SK-N-SH (cell line): Measurements from ENCODE around the gene MTA3. TPM values are rescaled to one million over a fixed set of nuclear protein-coding genes. Genes with fewer than 3 reads are reported as not detected.

ENCODE experiments used
- CTCF ChIA-PET: fragments of 300-600, 350-600 bp; formaldehyde crosslinking; extraction: SDS; loops from one replicate; lab custom pipeline; 2021; lab: Yijun Ruan, JAX
- POLR2A ChIA-PET: fragments of 350-600 bp; sonication (Branson Sonifier 250); formaldehyde crosslinking; extraction: SDS; loops from one replicate; lab custom pipeline; 2020; ENCODE audit warnings: antibody characterized with exemption, inconsistent platforms; lab: Yijun Ruan, JAX
- DNase-seq: peaks from one replicate; pipeline ENCODE4 v3.0.0; 2012
- H2AFZ ChIP-seq: fragments of 200-600 bp; sonication (generic); 2 replicates; pipeline ENCODE4 v1.8.1; 2016; ENCODE audit warnings: antibody characterized with exemption, mild to moderate bottlenecking, low read depth
- H3F3A ChIP-seq: fragments of 200-600 bp; sonication (generic); replicated peaks from 2 replicates; pipeline ENCODE3; 2016; ENCODE audit warnings: antibody characterized with exemption, mild to moderate bottlenecking; ENCODE audit not compliant: insufficient read depth
- H3K27ac ChIP-seq, 2 experiments: fragments of 200-500 bp in 1 of 2; fragments of 200-600 bp in 1 of 2; sonication (Bioruptor generic) in 1 of 2; sonication (generic), shearing (Covaris generic) in 1 of 2; 2 replicates each; pipeline versions ENCODE4 v1.5.1 to v1.6.1; 2014 to 2016; ENCODE audit warnings: low read depth in 2 of 2, inconsistent platforms in 1 of 2, low read length in 1 of 2, mild to moderate bottlenecking in 1 of 2, mixed read lengths in 1 of 2
- H3K27me3 ChIP-seq: fragments of 200-600 bp; sonication (generic), shearing (Covaris generic); 2 replicates; pipeline ENCODE4 v1.6.1; 2016; ENCODE audit warnings: mixed run types; ENCODE audit not compliant: insufficient read depth
- H3K36me3 ChIP-seq, 2 experiments: fragments of 200-500 bp in 1 of 2; fragments of 200-600 bp in 1 of 2; sonication (Bioruptor generic) in 1 of 2; sonication (generic) in 1 of 2; replicated peaks in 1 of 2; 2 replicates each; pipeline versions ENCODE3 to v1.5.1; 2014 to 2016; ENCODE audit warnings: low read length in 1 of 2, mild to moderate bottlenecking in 1 of 2; ENCODE audit not compliant: insufficient read depth in 2 of 2, control insufficient read depth in 1 of 2
- H3K4me1 ChIP-seq, 2 experiments: fragments of 200-500 bp in 1 of 2; fragments of 200-600 bp in 1 of 2; sonication (Bioruptor generic) in 1 of 2; sonication (generic), shearing (Covaris generic) in 1 of 2; 2 replicates each; pipeline versions ENCODE4 v1.5.1 to v1.6.1; 2014 to 2016; ENCODE audit warnings: low read depth in 1 of 2, low read length in 1 of 2, mixed run types in 1 of 2; ENCODE audit not compliant: insufficient read depth in 2 of 2, control insufficient read depth in 1 of 2
- H3K4me2 ChIP-seq: fragments of 200-600 bp; sonication (generic), shearing (Covaris generic); 2 replicates; pipeline ENCODE4 v1.6.1; 2017; ENCODE audit warnings: mixed run types
- H3K4me3 ChIP-seq, 2 experiments: fragments of 200-500 bp in 1 of 2; fragments of 200-600 bp in 1 of 2; sonication (Bioruptor generic) in 1 of 2; sonication (generic), shearing (Covaris generic) in 1 of 2; 2 replicates each; pipeline versions ENCODE4 v1.5.1 to v1.8.1; 2014 to 2016; ENCODE audit warnings: low read depth in 2 of 2, inconsistent platforms in 1 of 2, low read length in 1 of 2, mild to moderate bottlenecking in 1 of 2, mixed read lengths in 1 of 2, moderate library complexity in 1 of 2
- H3K79me2 ChIP-seq: fragments of 200-600 bp; sonication (generic); 2 replicates; pipeline ENCODE4 v1.8.1; 2017; ENCODE audit warnings: mild to moderate bottlenecking; ENCODE audit not compliant: insufficient read depth
- H3K9ac ChIP-seq: fragments of 200-600 bp; sonication (generic); 2 replicates; pipeline ENCODE4 v1.6.1; 2017; ENCODE audit warnings: mixed run types
- H3K9me2 ChIP-seq: fragments of 200-600 bp; sonication (generic); 2 replicates; pipeline ENCODE4 v1.6.1; 2017; ENCODE audit warnings: mixed run types
- H3K9me3 ChIP-seq: fragments of 200-600 bp; sonication (generic); 2 replicates; pipeline ENCODE4 v1.6.1; 2017; ENCODE audit warnings: mixed run types, mild to moderate bottlenecking, moderate library complexity
- H4K20me1 ChIP-seq: fragments of 200-600 bp; sonication (generic); 2 replicates; pipeline ENCODE4 v1.6.1; 2017; ENCODE audit warnings: mild to moderate bottlenecking, mixed run types; ENCODE audit not compliant: insufficient read depth
- CHD2 ChIP-seq: fragments of 150-350 bp; IDR thresholded peaks from 2 replicates; pipeline ENCODE4 v1.6.1; 2018; ENCODE audit warnings: low read length; ENCODE audit not compliant: partially characterized antibody
- FOXJ3 ChIP-seq: sonication (generic); formaldehyde crosslinking; IDR thresholded peaks from 2 replicates; pipeline ENCODE4 v1.5.1; 2020; ENCODE audit warnings: mild to moderate bottlenecking, missing genetic modification reagents
- GATA2 ChIP-seq: sonication (generic); formaldehyde crosslinking; IDR thresholded peaks from 2 replicates; pipeline ENCODE4 v1.5.0; 2020; ENCODE audit warnings: mild to moderate bottlenecking, missing genetic modification reagents
- IRF3 ChIP-seq: fragments of 150-350 bp; IDR thresholded peaks from 2 replicates; pipeline ENCODE4 v1.6.1; 2016; ENCODE audit warnings: mild to moderate bottlenecking, low read depth, low read length
- JUND ChIP-seq: IDR thresholded peaks from 2 replicates; pipeline ENCODE4 v1.4.0; 2012
- PBX3 ChIP-seq: IDR thresholded peaks from 2 replicates; pipeline ENCODE4; 2012
- TAF1 ChIP-seq: IDR thresholded peaks from 2 replicates; pipeline ENCODE4 v1.6.1; 2012; ENCODE audit warnings: low read depth, mild to moderate bottlenecking, low read length, moderate library complexity, borderline replicate concordance
- USF1 ChIP-seq: IDR thresholded peaks from 2 replicates; pipeline ENCODE4 v1.4.0; 2012; ENCODE audit warnings: low read depth, borderline replicate concordance
- YY1 ChIP-seq: IDR thresholded peaks from 2 replicates; pipeline ENCODE4 v1.4.0; 2012; ENCODE audit warnings: low read depth, mild to moderate bottlenecking
- WGBS: methylation state at CpG from one replicate; pipeline ENCODE4 v1.1.6; 2017; ENCODE audit warnings: low lambda C conversion rate; 5-methylcytosine and 5-hydroxymethylcytosine counted together
- polyA plus RNA-seq, 3 experiments: library from polyadenylated mRNA; depleted of rRNA; stranded (reverse); fragments of >200 nt; gene quantifications; 2 replicates each; pipeline ENCODE4 v1.2.3, GENCODE V29; 2012
- TF ChIP-seq, protein P1 (sequence below): IDR thresholded peaks from 2 replicates; pipeline ENCODE4 v1.6.1; 2012; ENCODE audit warnings: mild to moderate bottlenecking, low read depth, low read length, moderate library complexity
- TF ChIP-seq, protein P2 (sequence below): IDR thresholded peaks from 2 replicates; pipeline ENCODE4 v1.4.0; 2012; ENCODE audit warnings: low read depth, borderline replicate concordance

The MTA3 gene
- polyA plus RNA-seq, 1 of the 3 experiments (the other 2 are of a cell fraction), result 30.8 TPM

DNA sequence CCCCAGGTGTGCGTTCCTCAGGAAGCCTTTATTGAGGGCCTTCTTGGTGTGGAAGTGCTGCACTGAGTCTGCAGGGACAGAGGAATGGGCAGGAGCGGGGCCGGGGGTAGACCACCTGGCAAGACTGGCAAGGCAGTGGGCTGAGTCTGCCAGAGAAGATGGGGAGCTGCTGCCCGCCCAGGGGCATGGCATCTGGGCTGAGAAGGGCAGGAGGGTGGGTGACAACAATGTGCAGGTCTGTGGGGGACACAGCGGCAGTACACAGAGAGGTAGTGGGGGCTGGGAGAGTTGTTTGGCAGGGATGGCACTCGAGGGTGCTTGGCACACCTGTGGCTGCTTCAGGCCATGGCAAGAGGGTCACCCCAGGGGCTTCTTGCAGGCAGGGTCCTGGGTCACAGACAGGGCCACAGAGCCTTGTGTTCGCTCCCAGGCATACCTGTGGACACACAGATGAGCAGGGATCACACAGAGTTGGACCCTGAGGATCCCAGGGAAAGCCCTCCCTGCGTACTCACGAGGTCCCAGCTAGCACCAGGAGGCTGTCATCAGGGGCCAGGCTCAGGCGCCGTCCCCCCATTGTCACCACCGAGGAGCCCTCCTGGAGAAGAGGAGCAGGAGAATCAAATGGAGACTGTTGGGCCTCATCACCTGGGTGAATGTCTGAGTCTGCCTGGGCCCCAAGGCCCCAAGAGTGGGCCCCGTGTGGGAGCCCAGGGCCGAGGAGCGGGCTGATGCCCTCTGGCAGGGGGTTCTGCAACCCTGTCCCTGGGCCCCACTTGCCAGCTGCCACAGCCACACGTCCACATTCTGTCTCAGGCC, 198.9 kb downstream of the MTA3 start (continued):
- TF ChIP-seq, protein P1, sequence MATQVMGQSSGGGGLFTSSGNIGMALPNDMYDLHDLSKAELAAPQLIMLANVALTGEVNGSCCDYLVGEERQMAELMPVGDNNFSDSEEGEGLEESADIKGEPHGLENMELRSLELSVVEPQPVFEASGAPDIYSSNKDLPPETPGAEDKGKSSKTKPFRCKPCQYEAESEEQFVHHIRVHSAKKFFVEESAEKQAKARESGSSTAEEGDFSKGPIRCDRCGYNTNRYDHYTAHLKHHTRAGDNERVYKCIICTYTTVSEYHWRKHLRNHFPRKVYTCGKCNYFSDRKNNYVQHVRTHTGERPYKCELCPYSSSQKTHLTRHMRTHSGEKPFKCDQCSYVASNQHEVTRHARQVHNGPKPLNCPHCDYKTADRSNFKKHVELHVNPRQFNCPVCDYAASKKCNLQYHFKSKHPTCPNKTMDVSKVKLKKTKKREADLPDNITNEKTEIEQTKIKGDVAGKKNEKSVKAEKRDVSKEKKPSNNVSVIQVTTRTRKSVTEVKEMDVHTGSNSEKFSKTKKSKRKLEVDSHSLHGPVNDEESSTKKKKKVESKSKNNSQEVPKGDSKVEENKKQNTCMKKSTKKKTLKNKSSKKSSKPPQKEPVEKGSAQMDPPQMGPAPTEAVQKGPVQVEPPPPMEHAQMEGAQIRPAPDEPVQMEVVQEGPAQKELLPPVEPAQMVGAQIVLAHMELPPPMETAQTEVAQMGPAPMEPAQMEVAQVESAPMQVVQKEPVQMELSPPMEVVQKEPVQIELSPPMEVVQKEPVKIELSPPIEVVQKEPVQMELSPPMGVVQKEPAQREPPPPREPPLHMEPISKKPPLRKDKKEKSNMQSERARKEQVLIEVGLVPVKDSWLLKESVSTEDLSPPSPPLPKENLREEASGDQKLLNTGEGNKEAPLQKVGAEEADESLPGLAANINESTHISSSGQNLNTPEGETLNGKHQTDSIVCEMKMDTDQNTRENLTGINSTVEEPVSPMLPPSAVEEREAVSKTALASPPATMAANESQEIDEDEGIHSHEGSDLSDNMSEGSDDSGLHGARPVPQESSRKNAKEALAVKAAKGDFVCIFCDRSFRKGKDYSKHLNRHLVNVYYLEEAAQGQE, result no peak
- TF ChIP-seq IRF3 (no peak), PBX3 (no peak), TAF1 (no peak), FOXJ3 (CRISPR knock-in tag) (no peak), CHD2 (no peak)
- TF ChIP-seq, all 33 proteins: peak for 0

DNA sequence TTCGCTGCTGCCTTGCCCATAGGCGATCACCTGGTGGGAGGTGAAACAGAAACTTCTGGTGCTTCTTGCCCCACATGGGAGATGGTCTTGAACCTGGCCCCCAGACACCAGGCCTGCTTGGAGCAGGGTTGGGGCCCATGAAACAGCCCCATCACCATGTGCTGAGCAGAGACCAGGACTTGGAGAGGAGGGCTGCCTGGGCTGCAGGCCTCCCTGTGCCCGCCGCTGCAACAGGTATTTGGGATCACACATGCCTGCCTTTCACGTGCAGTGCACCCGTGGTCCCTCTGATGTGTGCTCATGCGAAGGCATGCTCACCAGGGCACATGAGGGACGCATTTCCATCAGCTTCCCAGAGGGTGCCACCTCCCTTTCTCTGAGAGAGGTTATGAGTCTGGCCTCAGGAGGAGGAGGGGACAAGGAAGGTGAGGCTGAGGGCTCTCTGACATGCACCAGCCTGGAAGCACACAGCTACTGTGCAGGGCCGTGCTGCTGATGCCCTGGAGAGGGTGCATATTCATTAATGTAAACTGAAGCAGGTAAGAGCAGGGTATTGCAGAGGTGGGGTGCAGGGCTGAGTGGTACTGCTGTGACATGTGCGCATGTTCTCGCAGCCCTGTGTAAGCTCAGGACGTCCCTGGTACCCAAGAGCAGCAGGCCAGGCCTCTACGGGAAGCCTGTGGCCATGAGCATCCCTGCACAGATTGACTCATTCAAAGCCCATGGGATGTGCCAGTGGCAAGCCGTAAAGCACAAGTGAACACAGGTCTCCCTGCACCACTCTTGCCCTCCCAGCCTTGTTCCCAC, 199.7 kb downstream of the MTA3 start:
- ChIA-PET POLR2A (interaction anchor here (1.0 kb wide), 1 partner anchor 18 kb away, joined by 3 read pairs; no protein-coding TSS in a partner anchor), CTCF (interaction anchor here (1.2 kb wide), 1 partner anchor 13 kb away, joined by 4 read pairs; no protein-coding TSS in a partner anchor)
- WGBS, result 89% methylated on average over 14 of the region's 14 CpGs
- Histone ChIP-seq H3F3A (no peaks in the 10 kb centered on the region), H3K4me2 (no peak overlapping the region), H3K4me1 (peaks cover 0 to 19% of the 10 kb centered on the region in 2 experiments; a peak in 1 of 4 replicates), H3K9me3 (no peaks in the 10 kb centered on the region), H3K79me2 (no peaks in the 10 kb centered on the region), H2AFZ (no peak overlapping the region), H3K9me2 (no peaks in the 10 kb centered on the region), H3K36me3 (no peaks in the 10 kb centered on the region), H3K27ac (no peak overlapping the region), H4K20me1 (no peaks in the 10 kb centered on the region), H3K9ac (no peak overlapping the region), H3K4me3 (no peak overlapping the region), H3K27me3 (no peaks in the 10 kb centered on the region)
- DNase-seq, result peak; percentile 40
- TF ChIP-seq YY1 (no peak), USF1 (no peak), JUND (no peak), GATA2 (CRISPR knock-in tag) (no peak), TAF1 (no peak), IRF3 (no peak)
- TF ChIP-seq, protein P2, sequence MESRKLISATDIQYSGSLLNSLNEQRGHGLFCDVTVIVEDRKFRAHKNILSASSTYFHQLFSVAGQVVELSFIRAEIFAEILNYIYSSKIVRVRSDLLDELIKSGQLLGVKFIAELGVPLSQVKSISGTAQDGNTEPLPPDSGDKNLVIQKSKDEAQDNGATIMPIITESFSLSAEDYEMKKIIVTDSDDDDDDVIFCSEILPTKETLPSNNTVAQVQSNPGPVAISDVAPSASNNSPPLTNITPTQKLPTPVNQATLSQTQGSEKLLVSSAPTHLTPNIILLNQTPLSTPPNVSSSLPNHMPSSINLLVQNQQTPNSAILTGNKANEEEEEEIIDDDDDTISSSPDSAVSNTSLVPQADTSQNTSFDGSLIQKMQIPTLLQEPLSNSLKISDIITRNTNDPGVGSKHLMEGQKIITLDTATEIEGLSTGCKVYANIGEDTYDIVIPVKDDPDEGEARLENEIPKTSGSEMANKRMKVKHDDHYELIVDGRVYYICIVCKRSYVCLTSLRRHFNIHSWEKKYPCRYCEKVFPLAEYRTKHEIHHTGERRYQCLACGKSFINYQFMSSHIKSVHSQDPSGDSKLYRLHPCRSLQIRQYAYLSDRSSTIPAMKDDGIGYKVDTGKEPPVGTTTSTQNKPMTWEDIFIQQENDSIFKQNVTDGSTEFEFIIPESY, result no peak
